WTC11 (cell line): ENCODE results near the gene ITPKC. TPM values are rescaled to one million over a fixed set of nuclear protein-coding genes. Genes with fewer than 3 reads are reported as not detected.

ENCODE experiments used
- ATAC-seq: fragments of 200-7000 bp; cut with Tn5 transposase; 2 replicates; pipeline ENCODE4 v1.10.0; 2021; ENCODE audit warnings: mild to moderate bottlenecking, moderate library complexity
- CTCF ChIA-PET: fragments of 300-600 bp; sonication (Branson Sonifier 250); formaldehyde crosslinking; loops from one replicate; lab custom pipeline; 2021; ENCODE audit warnings: antibody characterized with exemption; lab: Charles Lee
- POLR2A ChIA-PET: fragments of 350-600 bp; sonication (Branson Sonifier 250); formaldehyde crosslinking; loops from one replicate; lab custom pipeline; 2021; ENCODE audit warnings: antibody characterized with exemption; lab: Charles Lee
- DNase-seq: peaks from one replicate; pipeline ENCODE4 v3.0.0; 2021; ENCODE audit warnings: low spot score
- H3K27ac Mint-ChIP-seq: 2 replicates; pipeline ENCODE4 v1.8.0; 2021; ENCODE audit warnings: mixed read lengths
- H3K27me3 Mint-ChIP-seq: 2 replicates; pipeline ENCODE4 v1.8.0; 2021; ENCODE audit warnings: low read depth, mild to moderate bottlenecking, moderate library complexity, mixed read lengths
- H3K36me3 Mint-ChIP-seq: 2 replicates; pipeline ENCODE4 v1.8.0; 2021; ENCODE audit warnings: mixed read lengths
- H3K4me1 Mint-ChIP-seq: 2 replicates; pipeline ENCODE4 v1.8.0; 2022; ENCODE audit warnings: mixed read lengths
- H3K4me3 Mint-ChIP-seq: 2 replicates; pipeline ENCODE4 v1.8.0; 2021; ENCODE audit warnings: mild to moderate bottlenecking, moderate library complexity, mixed read lengths
- H3K9me3 Mint-ChIP-seq: 2 replicates; pipeline ENCODE4 v1.8.0; 2021; ENCODE audit warnings: mixed read lengths
- E2F1 ChIP-seq: sonication (generic); formaldehyde crosslinking; IDR thresholded peaks from 2 replicates; pipeline ENCODE4 v1.8.0; 2022; ENCODE audit warnings: mild to moderate bottlenecking, missing genetic modification reagents
- E2F5 ChIP-seq: sonication (generic); formaldehyde crosslinking; IDR thresholded peaks from 2 replicates; pipeline ENCODE4 v1.8.1; 2022; ENCODE audit warnings: mild to moderate bottlenecking, moderate library complexity, missing genetic modification reagents
- ESRRA ChIP-seq: sonication (generic); formaldehyde crosslinking; IDR thresholded peaks from 2 replicates; pipeline ENCODE4 v1.8.1; 2022; ENCODE audit warnings: mild to moderate bottlenecking, missing genetic modification reagents, borderline replicate concordance
- FOXP1 ChIP-seq: sonication (generic); formaldehyde crosslinking; IDR thresholded peaks from 2 replicates; pipeline ENCODE4 v1.8.0; 2022; ENCODE audit warnings: missing genetic modification reagents, mild to moderate bottlenecking, moderate library complexity, borderline replicate concordance
- FOXP4 ChIP-seq: sonication (generic); formaldehyde crosslinking; IDR thresholded peaks from 2 replicates; pipeline ENCODE4 v1.8.0; 2022; ENCODE audit warnings: mild to moderate bottlenecking, missing genetic modification reagents
- GABPB1 ChIP-seq: sonication (generic); formaldehyde crosslinking; IDR thresholded peaks from 2 replicates; pipeline ENCODE4 v1.8.1; 2023; ENCODE audit warnings: mild to moderate bottlenecking, missing genetic modification reagents
- JAZF1 ChIP-seq: fragments of 250-450 bp; sonication (Bioruptor Pico); IDR thresholded peaks from 2 replicates; pipeline ENCODE4 v1.9.0; 2021; ENCODE audit warnings: moderate library complexity, mild to moderate bottlenecking, inconsistent platforms
- MLX ChIP-seq: sonication (generic); formaldehyde crosslinking; IDR thresholded peaks from 2 replicates; pipeline ENCODE4 v1.8.1; 2023; ENCODE audit warnings: mild to moderate bottlenecking, missing genetic modification reagents, moderate library complexity
- MXD4 ChIP-seq: fragments of 250-450 bp; sonication (Bioruptor Pico); IDR thresholded peaks from 2 replicates; pipeline ENCODE4 v1.8.0; 2021; ENCODE audit warnings: mild to moderate bottlenecking, moderate library complexity, borderline replicate concordance
- NFE2L1 ChIP-seq: sonication (generic); formaldehyde crosslinking; IDR thresholded peaks from 2 replicates; pipeline ENCODE4 v1.8.1; 2023; ENCODE audit warnings: missing genetic modification reagents
- NFYB ChIP-seq: sonication (generic); formaldehyde crosslinking; conservative IDR thresholded peaks from 2 replicates; pipeline ENCODE4 v1.8.0; 2022; ENCODE audit warnings: low read depth, missing genetic modification reagents
- NR1H2 ChIP-seq: sonication (generic); formaldehyde crosslinking; IDR thresholded peaks from 2 replicates; pipeline ENCODE4 v1.9.0; 2021; ENCODE audit warnings: mild to moderate bottlenecking, moderate library complexity, missing genetic modification reagents
- NR3C1 ChIP-seq: sonication (generic); formaldehyde crosslinking; conservative IDR thresholded peaks from 2 replicates; pipeline ENCODE4 v1.8.1; 2023; ENCODE audit warnings: low read depth, mild to moderate bottlenecking, missing genetic modification reagents
- OVOL2 ChIP-seq: fragments of 250-450 bp; sonication (Bioruptor Pico); IDR thresholded peaks from 2 replicates; pipeline ENCODE4 v1.9.0; 2021; ENCODE audit warnings: mild to moderate bottlenecking, borderline replicate concordance
- SMAD3 ChIP-seq: sonication (generic); formaldehyde crosslinking; IDR thresholded peaks from 2 replicates; pipeline ENCODE4 v1.8.0; 2022; ENCODE audit warnings: missing genetic modification reagents, mild to moderate bottlenecking, borderline replicate concordance
- TEAD4 ChIP-seq: sonication (generic); formaldehyde crosslinking; IDR thresholded peaks from 2 replicates; pipeline ENCODE4 v1.8.0; 2022; ENCODE audit warnings: mild to moderate bottlenecking, missing genetic modification reagents
- TP53 ChIP-seq: sonication (generic); formaldehyde crosslinking; IDR thresholded peaks from 2 replicates; pipeline ENCODE4 v1.8.1; 2023; ENCODE audit warnings: mild to moderate bottlenecking, missing genetic modification reagents
- ZBTB43 ChIP-seq: sonication (generic); formaldehyde crosslinking; IDR thresholded peaks from 2 replicates; pipeline ENCODE4 v1.8.1; 2023; ENCODE audit warnings: mild to moderate bottlenecking, missing genetic modification reagents
- ZNF219 ChIP-seq: sonication (generic); formaldehyde crosslinking; IDR thresholded peaks from 2 replicates; pipeline ENCODE4 v1.8.0; 2023; ENCODE audit warnings: missing genetic modification reagents, mild to moderate bottlenecking, borderline replicate concordance
- ZNF281 ChIP-seq: sonication (generic); formaldehyde crosslinking; IDR thresholded peaks from 2 replicates; pipeline ENCODE4 v1.8.0; 2023; ENCODE audit warnings: mild to moderate bottlenecking, missing genetic modification reagents
- ZNF423 ChIP-seq: fragments of 250-450 bp; sonication (Bioruptor Pico); IDR thresholded peaks from 2 replicates; pipeline ENCODE4 v2.1.2; 2022; ENCODE audit warnings: mild to moderate bottlenecking, moderate library complexity
- total RNA-seq: library from RNA; stranded (reverse); gene quantifications from 3 replicates; pipeline ENCODE4 v1.2.3, GENCODE V29; 2021

Gene ITPKC
- total RNA-seq, 1 experiment from 2014 or later = 13.8 TPM

- TF ChIP-seq ZBTB43 (CRISPR knock-in tag) = 0 out of 2 replicates have a peak, but pooled peaks have one; percentile 53
- TF ChIP-seq MLX = no peak
- TF ChIP-seq FOXP1 (CRISPR knock-in tag) = peak; percentile 82
- peak; percentile 91 for TF ChIP-seq TP53 (CRISPR knock-in tag)
- TF ChIP-seq SMAD3 = no peak
- no peak for TF ChIP-seq TEAD4 (CRISPR knock-in tag)
- peak; percentile 42; the same call in 1 of the 2 replicates for TF ChIP-seq E2F5
- TF ChIP-seq E2F1 = 0 out of 2 replicates have a peak, but pooled peaks have one; percentile 22
These were observed 26.1 kb upstream of the ITPKC start (continued) for GRCh38 chr19:40690693-40691420.

- Mint-ChIP-seq H3K4me1 (peaks cover 6% of the 10 kb centered on the region), H3K4me3 (peak overlapping the region; percentile 86), H3K27me3 (no peaks in the 10 kb centered on the region), H3K27ac (no peak overlapping the region), H3K9me3 (no peaks in the 10 kb centered on the region), H3K36me3 (peaks cover 8% of the 10 kb centered on the region)
- ChIA-PET CTCF (interaction anchor here (0.6 to 4.2 kb wide), 10 partner anchors 8 to 966 kb away, joined by 3 to 41 read pairs (median 5); partner anchors contain the start of genes COQ8B, EGLN2 and ITPKC), POLR2A (interaction anchor here (0.5 to 2.0 kb wide), 9 partner anchors 11 to 1783 kb away, joined by 3 to 10 read pairs (median 4); partner anchors contain the start of genes ACTMAP, COQ8B, ITPKC and RAB4B)
- no peak for DNase-seq
- TF ChIP-seq OVOL2 (CRISPR knock-in tag) (no peak), NR3C1 (CRISPR knock-in tag) (no peak), SMAD3 (no peak), MXD4 (no peak), ESRRA (CRISPR knock-in tag) (no peak), NR1H2 (CRISPR knock-in tag) (0 out of 2 replicates have a peak, but pooled peaks have one; percentile 51), NFYB (0 out of 2 replicates have a peak, but pooled peaks have one; percentile 24), ZNF423 (no peak), FOXP4 (0 out of 2 replicates have a peak, but pooled peaks have one; percentile 1), ZNF219 (no peak), TP53 (CRISPR knock-in tag) (no peak), JAZF1 (CRISPR knock-in tag) (no peak), GABPB1 (CRISPR knock-in tag) (no peak), ZNF281 (CRISPR knock-in tag) (no peak), NFE2L1 (CRISPR knock-in tag) (0 out of 2 replicates have a peak, but pooled peaks have one; percentile 5), FOXP1 (CRISPR knock-in tag) (peak; percentile 15; the same call in 1 of the 2 replicates)
- peak; percentile 19 for ATAC-seq
These were observed 25.3 kb upstream of the ITPKC start for GRCh38 chr19:40691421-40692211.
